ENCODE data around the gene FER. TPM values are rescaled to one million over a fixed set of nuclear protein-coding genes. Genes with fewer than 3 reads are reported as not detected.
A peak's percentile ranks its signal among the peaks of the same experiment; 100 is the strongest.

Gene FER
- total and polyA plus RNA-seq, 2 of the 8 experiments (the other 6 are each of a cell fraction or from before 2014, with no cell fraction given): 1.3 to 15.8 TPM

DNA sequence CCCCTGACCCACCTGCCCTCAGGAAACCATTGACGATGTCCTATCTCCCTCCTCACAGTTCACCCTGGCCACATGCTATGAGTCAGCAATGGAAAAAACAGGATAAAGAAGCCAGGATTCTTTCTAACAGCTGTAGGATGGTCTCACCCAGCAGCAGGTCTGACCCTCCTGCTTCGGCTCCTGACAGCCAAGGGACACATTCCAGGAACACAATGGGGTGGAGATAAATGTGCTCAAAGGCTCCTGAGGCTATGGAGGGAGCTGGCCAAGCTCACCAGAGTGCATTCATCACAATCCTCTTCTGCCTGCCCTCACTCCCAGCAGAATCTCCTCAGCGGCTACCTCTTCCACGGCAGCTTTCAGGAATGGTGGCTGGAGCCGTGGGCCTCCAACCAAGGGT is 491.8 kb downstream of the FER start:
- Histone ChIP-seq H3K27ac (ENCODE audit: low read depth, low read length) (no peak overlapping the region), H2AFZ (ENCODE audit: low read length) (no peak overlapping the region), H3K79me1 (ENCODE audit: low read depth, low read length) (no peaks in the 10 kb centered on the region), H2BK15ac (ENCODE audit: low read length) (no peak overlapping the region), H3K79me2 (ENCODE audit: control insufficient read depth in 1 of 2, insufficient read depth in 2 of 2, low read length in 2 of 2) (no peaks in the 10 kb centered on the region), H3K23ac (ENCODE audit: insufficient read length) (no peak overlapping the region), H3K23me2 (ENCODE audit: low read depth, low read length) (no peaks in the 10 kb centered on the region), H2BK5ac (ENCODE audit: low read depth, low read length) (no peak overlapping the region), H3K4ac (replicated peaks; ENCODE audit: insufficient read length, low read depth, low read length) (no peak overlapping the region), H4K5ac (ENCODE audit: insufficient read length, low read depth, low read length) (no peak overlapping the region), H3K18ac (ENCODE audit: extremely low read depth, low read length) (no peak overlapping the region), H3K4me1 (replicated peaks in 1 of 4; ENCODE audit: control insufficient read depth in 3 of 4, insufficient read depth in 4 of 4, low read length in 3 of 4) (no peaks in the 10 kb centered on the region), H4K8ac (ENCODE audit: extremely low read depth, insufficient read depth, low read length) (no peak overlapping the region), H3K9ac (replicated peaks in 1 of 4; ENCODE audit: extremely low read depth in 1 of 4, low read depth in 3 of 4, low read length in 3 of 4) (no peak overlapping the region), H3K14ac (ENCODE audit: insufficient read length) (no peak overlapping the region), H3K27me3 (replicated peaks in 1 of 4; ENCODE audit: control insufficient read depth in 3 of 4, extremely low read depth in 1 of 4, insufficient read depth in 3 of 4, low read length in 3 of 4) (no peaks in the 10 kb centered on the region), H2BK120ac (replicated peaks; ENCODE audit: low read depth, low read length) (no peak overlapping the region), H3K56ac (replicated peaks; ENCODE audit: insufficient read length, low read depth, low read length) (no peak overlapping the region), H2BK12ac (ENCODE audit: low read depth, low read length) (no peak overlapping the region), H3K9me3 (ENCODE audit: insufficient read depth in 2 of 2, low read depth in 1 of 2, low read length in 1 of 2) (peaks cover 0 to 2% of the 10 kb centered on the region in 2 experiments; a peak in 1 of 4 replicates), H2AK5ac (ENCODE audit: low read depth, low read length) (no peak overlapping the region), H3K4me2 (ENCODE audit: insufficient read depth in 1 of 2, low read depth in 2 of 2, low read length in 2 of 2) (no peak overlapping the region), H3K36me3 (ENCODE audit: control insufficient read depth in 2 of 4, insufficient read depth in 4 of 4, low read length in 3 of 4) (no peaks in the 10 kb centered on the region), H4K20me1 (replicated peaks in 1 of 2; ENCODE audit: control insufficient read depth in 1 of 2, insufficient read depth in 2 of 2, low read length in 2 of 2) (no peaks in the 10 kb centered on the region), H4K91ac (replicated peaks; ENCODE audit: insufficient read length, low read length) (no peak overlapping the region), H2BK20ac (ENCODE audit: low read length) (0 out of 2 replicates have a peak overlapping the region, but pooled peaks have one; percentile 4), H3K4me3 (ENCODE audit: extremely low read depth in 1 of 4, insufficient read depth in 2 of 4, low read depth in 3 of 4, low read length in 4 of 4) (no peak overlapping the region)
- CTCF ChIA-PET (ENCODE audit: partially characterized antibody): interaction anchor here (1.3 to 1.6 kb wide), 2 partner anchors 10 to 13 kb away, joined by 3 read pairs; no protein-coding TSS in a partner anchor
- 91% methylated on average over 5 of the region's 5 CpGs; no CpG with 5 or more reads in 1 of the 2 experiments for WGBS, 2 experiments (ENCODE audit: extremely low coverage in 1 of 2, insufficient coverage in 1 of 2, insufficient read length in 1 of 2, insufficient replicate concordance in 2 of 2, low coverage in 1 of 2, low lambda C conversion rate in 2 of 2, missing lambda C conversion rate in 1 of 2)
- no peak for DNase-seq (ENCODE audit: low read depth in 1 of 2, low spot score in 2 of 2)
- POLR2A ChIA-PET (ENCODE audit: partially characterized antibody): no interaction called here
- no peak for FAIRE-seq
- TF ChIP-seq EGR1 (IDR thresholded peaks at IDR 0.05; ENCODE audit: borderline replicate concordance, low read depth, low read length) (no peak), MAFK (IDR thresholded peaks at IDR 0.05; ENCODE audit: low read depth, low read length) (no peak), SAP30 (IDR thresholded peaks at IDR 0.05; ENCODE audit: insufficient read depth, insufficient replicate concordance, low read length) (no peak), GABPA (IDR thresholded peaks at IDR 0.05; ENCODE audit: borderline replicate concordance, insufficient read depth, low read length) (no peak), SP1 (IDR thresholded peaks at IDR 0.05; ENCODE audit: low read depth, low read length) (no peak), SIRT6 (IDR thresholded peaks at IDR 0.05; ENCODE audit: low read length) (no peak), GTF2F1 (IDR thresholded peaks at IDR 0.05; ENCODE audit: borderline replicate concordance, low read depth, low read length) (no peak), RNF2 (IDR thresholded peaks at IDR 0.05; ENCODE audit: borderline replicate concordance, low read depth, low read length, missing control alignments, poor library complexity, severe bottlenecking) (no peak), SIX5 (IDR thresholded peaks at IDR 0.05; ENCODE audit: low read depth, low read length) (no peak), TCF12 (IDR thresholded peaks at IDR 0.05; ENCODE audit: low read depth, low read length) (no peak), TAF1 (IDR thresholded peaks at IDR 0.05; ENCODE audit: low read depth, low read length) (no peak), POLR2AphosphoS5 (IDR thresholded peaks at IDR 0.05; ENCODE audit: low read depth, low read length) (no peak), KDM4A (IDR thresholded peaks at IDR 0.05; ENCODE audit: low read depth, low read length, severe bottlenecking) (no peak), RXRA (IDR thresholded peaks at IDR 0.05; ENCODE audit: insufficient read depth, low read depth, low read length) (no peak)
- TF ChIP-seq, protein P1, sequence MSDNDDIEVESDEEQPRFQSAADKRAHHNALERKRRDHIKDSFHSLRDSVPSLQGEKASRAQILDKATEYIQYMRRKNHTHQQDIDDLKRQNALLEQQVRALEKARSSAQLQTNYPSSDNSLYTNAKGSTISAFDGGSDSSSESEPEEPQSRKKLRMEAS (IDR thresholded peaks at IDR 0.05): no peak
